Endodermal cell (in vitro differentiated cells): ENCODE results near the gene ATP1A4. TPM values are rescaled to one million over a fixed set of nuclear protein-coding genes. Genes with fewer than 3 reads are reported as not detected.

Experiments used
- DNase-seq: peaks from one replicate; pipeline ENCODE4 v3.0.0-alpha.2; 2017
- H3K27ac ChIP-seq: 2 replicates; pipeline ENCODE4 v1.5.1; 2013; ENCODE audit warnings: mild to moderate bottlenecking, low read depth, low read length, moderate library complexity
- H3K27me3 ChIP-seq: 2 replicates; pipeline ENCODE4 v1.6.1; 2013; ENCODE audit warnings: mild to moderate bottlenecking, low read length, moderate library complexity; ENCODE audit not compliant: insufficient read depth, control insufficient read depth, poor library complexity, severe bottlenecking
- H3K36me3 ChIP-seq: 2 replicates; pipeline ENCODE4 v1.7.0; 2013; ENCODE audit warnings: mild to moderate bottlenecking, low read length, moderate library complexity; ENCODE audit not compliant: control insufficient read depth, insufficient read depth
- H3K4me1 ChIP-seq: one replicate; pipeline ENCODE4 v1.7.0; 2013; ENCODE audit warnings: low read length; ENCODE audit not compliant: control insufficient read depth, insufficient read depth
- H3K4me3 ChIP-seq: 2 replicates; pipeline ENCODE4 v1.5.1; 2013; ENCODE audit warnings: mild to moderate bottlenecking, low read length, moderate library complexity
- H3K9ac ChIP-seq: 2 replicates; pipeline ENCODE4 v1.6.1; 2013; ENCODE audit warnings: mild to moderate bottlenecking, low read length, moderate library complexity; ENCODE audit not compliant: poor library complexity, severe bottlenecking; ENCODE audit errors: extremely low read depth
- H3K9me3 ChIP-seq: 2 replicates; pipeline ENCODE4 v1.6.1; 2013; ENCODE audit warnings: mild to moderate bottlenecking, low read length, moderate library complexity; ENCODE audit not compliant: control insufficient read depth
- H3K27ac Mint-ChIP-seq: 2 replicates; pipeline ENCODE4 v1.8.0; 2020; ENCODE audit warnings: mixed read lengths
- H3K27me3 Mint-ChIP-seq: 2 replicates; pipeline ENCODE4 v1.8.0; 2021; ENCODE audit warnings: mild to moderate bottlenecking, mixed read lengths; ENCODE audit not compliant: insufficient read depth
- H3K36me3 Mint-ChIP-seq: 2 replicates; pipeline ENCODE4 v1.8.0; 2020; ENCODE audit warnings: low read depth, mixed read lengths
- H3K4me1 Mint-ChIP-seq: 2 replicates; pipeline ENCODE4 v1.8.0; 2020; ENCODE audit warnings: mixed read lengths
- H3K4me3 Mint-ChIP-seq: 2 replicates; pipeline ENCODE4 v1.8.0; 2020; ENCODE audit warnings: mild to moderate bottlenecking, moderate library complexity, mixed read lengths
- H3K9me3 Mint-ChIP-seq: 2 replicates; pipeline ENCODE4 v1.8.0; 2020; ENCODE audit warnings: mild to moderate bottlenecking, mixed read lengths
- WGBS, 2 experiments: methylation state at CpG; one replicate each; pipeline versions ENCODE4 v1.1.5 to v1.1.7; 2013; ENCODE audit warnings: missing lambda C conversion rate in 2 of 2, mixed read lengths in 1 of 2; ENCODE audit not compliant: insufficient coverage in 1 of 2, insufficient read length in 1 of 2; 5-methylcytosine and 5-hydroxymethylcytosine counted together
- total RNA-seq, 2 donors: library from RNA; stranded (reverse); fragmentation: NEBNext Ultra II Directional in 1 of 2; extraction: Animal tissue kit (Norgen Biotek cat#: 25700) in 1 of 2; gene quantifications; 2 replicates in 1 of 2; 3 replicates in 1 of 2; pipeline ENCODE4 v1.2.1, GENCODE V29; 2021
- TF ChIP-seq, protein P1 (sequence below): fragments of 200-600 bp; sonication (generic); conservative IDR thresholded peaks from 2 replicates; pipeline ENCODE4 v1.5.0; 2021; ENCODE audit warnings: antibody characterized with exemption, mild to moderate bottlenecking

The ATP1A4 gene
- total RNA-seq, 2 donors from 2014 or later, result 0.55 to 0.75 TPM

DNA sequence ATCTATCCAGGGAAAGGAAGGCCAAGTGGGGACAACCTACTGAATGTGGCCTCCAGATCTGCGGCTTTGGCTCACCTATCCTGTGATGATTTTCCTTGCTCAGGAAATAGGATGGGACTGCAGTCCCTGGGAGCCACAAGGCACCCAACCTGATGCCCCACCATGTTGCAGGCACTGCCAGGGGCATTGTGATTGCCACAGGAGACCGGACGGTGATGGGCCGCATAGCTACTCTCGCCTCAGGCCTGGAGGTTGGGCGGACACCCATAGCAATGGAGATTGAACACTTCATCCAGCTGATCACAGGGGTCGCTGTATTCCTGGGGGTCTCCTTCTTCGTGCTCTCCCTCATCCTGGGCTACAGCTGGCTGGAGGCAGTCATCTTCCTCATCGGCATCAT lies 24.0 kb upstream of the ATP1A4 start:
- no peak overlapping the region for H3K9ac ChIP-seq
- H3K36me3 ChIP-seq, result no peaks in the 10 kb centered on the region
- H3K4me3 Mint-ChIP-seq, result no peak overlapping the region
- no peaks in the 10 kb centered on the region for H3K9me3 ChIP-seq
- no peaks in the 10 kb centered on the region for H3K27me3 Mint-ChIP-seq
- DNase-seq, result no peak
- H3K9me3 Mint-ChIP-seq, result no peaks in the 10 kb centered on the region
- H3K4me1 Mint-ChIP-seq, result no peaks in the 10 kb centered on the region
- H3K4me1 ChIP-seq, result no peaks in the 10 kb centered on the region
- TF ChIP-seq, protein P1, sequence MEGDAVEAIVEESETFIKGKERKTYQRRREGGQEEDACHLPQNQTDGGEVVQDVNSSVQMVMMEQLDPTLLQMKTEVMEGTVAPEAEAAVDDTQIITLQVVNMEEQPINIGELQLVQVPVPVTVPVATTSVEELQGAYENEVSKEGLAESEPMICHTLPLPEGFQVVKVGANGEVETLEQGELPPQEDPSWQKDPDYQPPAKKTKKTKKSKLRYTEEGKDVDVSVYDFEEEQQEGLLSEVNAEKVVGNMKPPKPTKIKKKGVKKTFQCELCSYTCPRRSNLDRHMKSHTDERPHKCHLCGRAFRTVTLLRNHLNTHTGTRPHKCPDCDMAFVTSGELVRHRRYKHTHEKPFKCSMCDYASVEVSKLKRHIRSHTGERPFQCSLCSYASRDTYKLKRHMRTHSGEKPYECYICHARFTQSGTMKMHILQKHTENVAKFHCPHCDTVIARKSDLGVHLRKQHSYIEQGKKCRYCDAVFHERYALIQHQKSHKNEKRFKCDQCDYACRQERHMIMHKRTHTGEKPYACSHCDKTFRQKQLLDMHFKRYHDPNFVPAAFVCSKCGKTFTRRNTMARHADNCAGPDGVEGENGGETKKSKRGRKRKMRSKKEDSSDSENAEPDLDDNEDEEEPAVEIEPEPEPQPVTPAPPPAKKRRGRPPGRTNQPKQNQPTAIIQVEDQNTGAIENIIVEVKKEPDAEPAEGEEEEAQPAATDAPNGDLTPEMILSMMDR, result no peak
- H3K36me3 Mint-ChIP-seq, result no peaks in the 10 kb centered on the region
- H3K27ac Mint-ChIP-seq, result no peak overlapping the region
- 95 to 98% methylated on average over 7 to 9 of the region's 9 CpGs for WGBS, 2 experiments
- H3K27me3 ChIP-seq, result no peaks in the 10 kb centered on the region
- H3K4me3 ChIP-seq, result no peak overlapping the region
- H3K27ac ChIP-seq, result no peak overlapping the region

DNA sequence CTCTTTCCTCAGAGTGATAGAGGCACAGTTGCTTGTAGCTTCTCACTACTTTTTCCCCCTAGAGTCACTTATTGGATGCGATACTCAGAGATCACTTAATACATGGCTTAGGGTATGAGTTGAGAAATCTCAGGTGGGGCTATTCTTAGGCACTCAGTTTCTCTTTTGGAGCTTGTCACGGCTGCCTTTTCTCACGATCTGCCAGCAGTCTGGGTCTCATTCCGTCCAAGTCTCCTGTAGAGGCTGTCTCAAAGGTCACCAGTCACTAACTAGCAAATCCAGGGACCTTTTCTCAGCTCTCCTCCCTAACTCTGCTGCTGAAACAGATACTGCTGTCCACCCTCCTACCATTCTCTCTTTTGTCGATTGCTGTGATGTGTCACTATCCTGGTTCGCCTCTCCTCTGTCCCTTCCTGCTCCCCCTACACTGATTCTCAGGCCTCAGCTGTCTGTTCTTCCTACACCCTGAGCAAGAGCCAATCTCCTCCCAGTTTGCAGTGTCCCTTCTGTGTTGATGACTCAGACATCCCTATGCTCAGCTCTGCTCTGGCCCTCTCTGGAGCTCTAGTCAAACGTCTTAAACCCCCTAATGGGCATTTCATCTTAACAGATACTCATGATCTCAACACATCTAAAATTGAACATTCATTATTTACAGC lies 23.4 kb upstream of the ATP1A4 start:
- Mint-ChIP-seq H3K4me3 (no peak overlapping the region), H3K27ac (no peak overlapping the region), H3K27me3 (no peaks in the 10 kb centered on the region), H3K36me3 (no peaks in the 10 kb centered on the region), H3K4me1 (no peaks in the 10 kb centered on the region), H3K9me3 (no peaks in the 10 kb centered on the region)
- 87 to 91% methylated on average over 7 of the region's 7 CpGs for WGBS, 2 experiments
- Histone ChIP-seq H3K9me3 (no peaks in the 10 kb centered on the region), H3K9ac (no peak overlapping the region), H3K4me1 (no peaks in the 10 kb centered on the region), H3K36me3 (no peaks in the 10 kb centered on the region), H3K27me3 (no peaks in the 10 kb centered on the region), H3K27ac (no peak overlapping the region), H3K4me3 (no peak overlapping the region)
- DNase-seq, result no peak
- TF ChIP-seq, protein P1, result no peak

DNA sequence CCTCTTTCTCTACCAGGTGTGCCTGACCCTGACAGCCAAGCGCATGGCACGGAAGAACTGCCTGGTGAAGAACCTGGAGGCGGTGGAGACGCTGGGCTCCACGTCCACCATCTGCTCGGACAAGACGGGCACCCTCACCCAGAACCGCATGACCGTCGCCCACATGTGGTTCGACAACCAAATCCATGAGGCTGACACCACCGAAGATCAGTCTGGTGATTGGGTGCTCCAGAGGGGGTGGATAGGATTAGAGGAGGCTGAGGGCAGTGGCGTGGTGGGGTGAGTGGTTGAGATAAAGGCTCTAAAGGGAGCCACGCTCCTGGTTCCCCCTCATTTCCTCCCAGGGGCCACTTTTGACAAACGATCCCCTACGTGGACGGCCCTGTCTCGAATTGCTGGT lies 22.8 kb upstream of the ATP1A4 start:
- no peaks in the 10 kb centered on the region for H3K9me3 ChIP-seq
- H3K27me3 Mint-ChIP-seq, result no peaks in the 10 kb centered on the region
- H3K36me3 Mint-ChIP-seq, result no peaks in the 10 kb centered on the region
- H3K9ac ChIP-seq, result no peak overlapping the region
- no peaks in the 10 kb centered on the region for H3K4me1 ChIP-seq
- TF ChIP-seq, protein P1, result no peak
- no peaks in the 10 kb centered on the region for H3K4me1 Mint-ChIP-seq
- WGBS, 2 experiments, result 91 to 100% methylated on average over 7 to 18 of the region's 18 CpGs
- H3K36me3 ChIP-seq, result no peaks in the 10 kb centered on the region
- H3K27me3 ChIP-seq, result no peaks in the 10 kb centered on the region
- no peak for DNase-seq
- no peak overlapping the region for H3K27ac ChIP-seq
- H3K4me3 ChIP-seq, result no peak overlapping the region
- H3K4me3 Mint-ChIP-seq, result no peak overlapping the region
- no peak overlapping the region for H3K27ac Mint-ChIP-seq
- no peaks in the 10 kb centered on the region for H3K9me3 Mint-ChIP-seq
